ENCODE data around the gene CELF4.
A peak's percentile ranks its signal among the peaks of the same experiment; 100 is the strongest.

The CELF4 gene

GRCh38 chr18:37565101-37565976, at the start of gene CELF4:
CELF4 (minus strand) TSS chr18:37565798.
- TF ChIP-seq CTCF (conservative IDR thresholded peaks at IDR 0.05; ENCODE audit: control insufficient read depth, insufficient read depth, low read depth, low read length) = no peak
- peak; percentile 2 for DNase-seq (ENCODE audit: low read depth)
- H3K4me3 ChIP-seq (ENCODE audit: control insufficient read depth, low read depth, low read length) = peak within 1 kb of the TSS; percentile 20

GRCh38 chr18:37613253-37613565, 47.6 kb upstream of the CELF4 start:
- DNase-seq (ENCODE audit: low read depth) = no peak
- TF ChIP-seq CTCF (conservative IDR thresholded peaks at IDR 0.05; ENCODE audit: control insufficient read depth, insufficient read depth, low read depth, low read length) = no peak
- H3K4me3 ChIP-seq (ENCODE audit: control insufficient read depth, low read depth, low read length) = no peak overlapping the region

GRCh38 chr18:37612524-37613252, 47.1 kb upstream of the CELF4 start:
- H3K4me3 ChIP-seq (ENCODE audit: control insufficient read depth, low read depth, low read length) = no peak overlapping the region
- no peak for DNase-seq (ENCODE audit: low read depth)

GRCh38 chr18:37611614-37612279, 46.1 kb upstream of the CELF4 start:
- no peak for DNase-seq (ENCODE audit: low read depth)
- H3K4me3 ChIP-seq (ENCODE audit: control insufficient read depth, low read depth, low read length) = no peak overlapping the region
- TF ChIP-seq CTCF (conservative IDR thresholded peaks at IDR 0.05; ENCODE audit: control insufficient read depth, insufficient read depth, low read depth, low read length) = no peak

More at GRCh38 chr18:37612524-37613252, 47.1 kb upstream of the CELF4 start:
- no peak for TF ChIP-seq CTCF (conservative IDR thresholded peaks at IDR 0.05; ENCODE audit: control insufficient read depth, insufficient read depth, low read depth, low read length)

GRCh38 chr18:37608876-37609275, 43.3 kb upstream of the CELF4 start:
- TF ChIP-seq CTCF (conservative IDR thresholded peaks at IDR 0.05; ENCODE audit: control insufficient read depth, insufficient read depth, low read depth, low read length) = no peak
- no peak for DNase-seq (ENCODE audit: low read depth)
- no peak overlapping the region for H3K4me3 ChIP-seq (ENCODE audit: control insufficient read depth, low read depth, low read length)

GRCh38 chr18:37607281-37607680, 41.7 kb upstream of the CELF4 start:
- DNase-seq (ENCODE audit: low read depth) = no peak
- TF ChIP-seq CTCF (conservative IDR thresholded peaks at IDR 0.05; ENCODE audit: control insufficient read depth, insufficient read depth, low read depth, low read length) = no peak
- no peak overlapping the region for H3K4me3 ChIP-seq (ENCODE audit: control insufficient read depth, low read depth, low read length)

Data from fibroblast of mammary gland (primary cell).